Right ventricle myocardium superior (tissue), 1 donor: Measurements from ENCODE around the gene TMEM214. TPM values are rescaled to one million over a fixed set of nuclear protein-coding genes. Genes with fewer than 3 reads are reported as not detected.

Source experiments
- ATAC-seq: fragments of 200-7000 bp; cut with Tn5 transposase; one replicate; pipeline ENCODE4 v1.9.1; 2020; ENCODE audit warnings: mild to moderate bottlenecking; ENCODE audit not compliant: poor library complexity
- DNase-seq: peaks from one replicate; pipeline ENCODE4 v3.0.0-alpha.2; 2020
- intact Hi-C: fragments of 100-400 bp; cut with DNase I; formaldehyde crosslinking; loops from one replicate; pipeline ENCODE4 v1.11.2; 2022
- total RNA-seq: library from RNA; stranded (reverse); fragmentation: NEBNext Ultra II Directional; extraction: Animal tissue kit (Norgen Biotek cat#: 25700); gene quantifications from one replicate; pipeline ENCODE4 v1.2.1, GENCODE V29; 2021
- donor health status: DM: no; HTN: yes; CAD: no; lungs with severe emphysema.

The TMEM214 gene
- total RNA-seq, 1 donor from 2014 or later, result 28.2 TPM

GRCh38 chr2:27086090-27086723 lies 53.4 kb downstream of the TMEM214 start:
- intact Hi-C loops, result loop anchor here (10.0 kb wide), 1 partner anchor 51 kb away; the partner anchor contains the start of gene TMEM214
- peak; percentile 98 for DNase-seq
- peak; percentile 92 for ATAC-seq

- intact Hi-C loops, result loop anchor here (10.0 kb wide), 1 partner anchor 52 kb away; the partner anchor contains the start of gene TMEM214
- peak; percentile 24 for ATAC-seq
- peak; percentile 73 for DNase-seq
These were observed 54.2 kb downstream of the TMEM214 start, which contains the start of gene KHK for GRCh38 chr2:27086724-27087593. TSS of gene KHK (plus strand) at chr2:27086772. CDS start at chr2:27087260, 488 bp downstream.

GRCh38 chr2:27087823-27088410 lies 55.2 kb downstream of the TMEM214 start:
- ATAC-seq, result no peak
- DNase-seq, result no peak
- intact Hi-C loops, result loop anchor here (10.0 kb wide), 1 partner anchor 53 kb away; the partner anchor contains the start of gene TMEM214

GRCh38 chr2:27088634-27089033 lies 55.9 kb downstream of the TMEM214 start:
- DNase-seq, result no peak
- ATAC-seq, result no peak

GRCh38 chr2:27089111-27089954 lies 56.6 kb downstream of the TMEM214 start:
- no peak for ATAC-seq
- DNase-seq, result no peak
- intact Hi-C loops, result loop anchor here (10.0 kb wide), 1 partner anchor 55 kb away; the partner anchor contains the start of gene TMEM214

More at GRCh38 chr2:27088634-27089033, 55.9 kb downstream of the TMEM214 start:
- intact Hi-C loops, result loop anchor here (10.0 kb wide), 1 partner anchor 54 kb away; the partner anchor contains the start of gene TMEM214

Other genes starting within 250 kb of the TMEM214 start
- gene CENPA, start 246.9 kb upstream of the TMEM214 start, total RNA-seq, result 0.51 TPM
- gene DPYSL5, start 184.8 kb upstream of the TMEM214 start, total RNA-seq, result not detected
- gene MAPRE3, start 62.3 kb upstream of the TMEM214 start, total RNA-seq, result 57.9 TPM
- gene AGBL5, start 18.7 kb downstream of the TMEM214 start, total RNA-seq, result 6.8 TPM
- 393 TPM for gene OST4, start 38.7 kb downstream of the TMEM214 start, total RNA-seq
- gene EMILIN1, start 45.6 kb downstream of the TMEM214 start, total RNA-seq, result 17.4 TPM
- 3.3 TPM for gene KHK, start 53.8 kb downstream of the TMEM214 start, total RNA-seq
- 1.4 TPM for gene CGREF1, start 86.2 kb downstream of the TMEM214 start, total RNA-seq
- 4.0 TPM for gene ABHD1, start 90.8 kb downstream of the TMEM214 start, total RNA-seq
- 50.6 TPM for gene PREB, start 101.7 kb downstream of the TMEM214 start, total RNA-seq
- gene PRR30, start 106.4 kb downstream of the TMEM214 start, total RNA-seq, result not detected
- not detected for gene TCF23, start 116.0 kb downstream of the TMEM214 start, total RNA-seq
- gene ATRAID, start 179.1 kb downstream of the TMEM214 start, total RNA-seq, result 109 TPM
- gene SLC5A6, start 179.3 kb downstream of the TMEM214 start, total RNA-seq, result 12.3 TPM
- 8.6 TPM for gene CAD, start 184.4 kb downstream of the TMEM214 start, total RNA-seq
- gene SLC30A3, start 230.1 kb downstream of the TMEM214 start, total RNA-seq, result 10.4 TPM
- 2.3 TPM for gene DNAJC5G, start 242.5 kb downstream of the TMEM214 start, total RNA-seq
- 301 TPM for gene TRIM54, start 249.5 kb downstream of the TMEM214 start, total RNA-seq